Smooth muscle cell (in vitro differentiated cells): Measurements from ENCODE around the gene ANKRD11. TPM values are rescaled to one million over a fixed set of nuclear protein-coding genes. Genes with fewer than 3 reads are reported as not detected.

ENCODE experiments used
- DNase-seq: peaks from one replicate; lab custom pipeline; 2025; ENCODE audit not compliant: unreplicated experiment; lab: John Stamatoyannopoulos, UW
- H2AFZ ChIP-seq: fragments of 200-600 bp; sonication (generic); 2 replicates; pipeline ENCODE4 v1.6.0; 2016; ENCODE audit warnings: antibody characterized with exemption, low read depth, mild to moderate bottlenecking
- H3F3A ChIP-seq: fragments of 200-600 bp; sonication (generic); 2 replicates; pipeline ENCODE4 v1.6.0; 2017; ENCODE audit warnings: antibody characterized with exemption, low read depth
- H3K27ac ChIP-seq: fragments of 200-600 bp; sonication (generic); 2 replicates; pipeline ENCODE4 v1.5.1; 2016; ENCODE audit warnings: low read depth, mild to moderate bottlenecking
- H3K27me3 ChIP-seq: fragments of 200-600 bp; sonication (generic); 2 replicates; pipeline ENCODE4 v1.6.1; 2016; ENCODE audit warnings: low read depth, mild to moderate bottlenecking
- H3K36me3 ChIP-seq: fragments of 200-600 bp; sonication (generic); 2 replicates; pipeline ENCODE4 v1.5.1; 2016; ENCODE audit warnings: low read depth
- H3K4me1 ChIP-seq: fragments of 200-600 bp; sonication (generic); 2 replicates; pipeline ENCODE4 v1.5.1; 2016; ENCODE audit warnings: low read depth
- H3K4me2 ChIP-seq: fragments of 200-600 bp; sonication (generic); 2 replicates; pipeline ENCODE4 v1.6.0; 2016; ENCODE audit warnings: mild to moderate bottlenecking
- H3K4me3 ChIP-seq: fragments of 200-600 bp; sonication (generic); 2 replicates; pipeline ENCODE4 v1.5.1; 2016; ENCODE audit warnings: mild to moderate bottlenecking
- H3K79me2 ChIP-seq: fragments of 200-600 bp; sonication (generic); 2 replicates; pipeline ENCODE4 v1.6.0; 2016; ENCODE audit warnings: low read depth, mild to moderate bottlenecking
- H3K9ac ChIP-seq: fragments of 200-600 bp; sonication (generic); 2 replicates; pipeline ENCODE4 v1.6.0; 2016; ENCODE audit warnings: low read depth
- H3K9me3 ChIP-seq: fragments of 200-600 bp; sonication (generic); replicated peaks from 2 replicates; pipeline ENCODE4 v1.5.1; 2016; ENCODE audit warnings: low read depth
- H4K20me1 ChIP-seq: fragments of 200-600 bp; sonication (generic); 2 replicates; pipeline ENCODE4 v1.6.0; 2016; ENCODE audit warnings: low read depth
- CTCF ChIP-seq: fragments of 200-600 bp; sonication (generic); IDR thresholded peaks from 2 replicates; pipeline ENCODE4 v1.5.1; 2017; ENCODE audit warnings: borderline replicate concordance, mild to moderate bottlenecking, antibody characterized with exemption; ENCODE audit not compliant: insufficient read depth, poor library complexity, severe bottlenecking
- WGBS: methylation state at CpG from one replicate; pipeline ENCODE4 v1.1.7; 2016; ENCODE audit warnings: low lambda C conversion rate; 5-methylcytosine and 5-hydroxymethylcytosine counted together
- polyA plus RNA-seq: library from polyadenylated mRNA; unstranded; fragments of >200 nt; fragmentation: Nextera tagmentation; extraction: Ambion mirVana; gene quantifications from 2 replicates; pipeline ENCODE4 v1.2.1, GENCODE V29; 2016
- total RNA-seq: library from RNA; depleted of rRNA; stranded (reverse); fragments of >200 nt; gene quantifications from 2 replicates; pipeline ENCODE4 v1.2.3, GENCODE V29; 2014

The ANKRD11 gene
- total and polyA plus RNA-seq, 2 experiments from 2014 or later = 31.5 to 105 TPM

- peak overlapping the region; percentile 52 for H3K9ac ChIP-seq
- TF ChIP-seq CTCF = no peak
- H3K27me3 ChIP-seq = no peaks in the 10 kb centered on the region
- H2AFZ ChIP-seq = no peak overlapping the region
- peaks cover 100% of the 10 kb centered on the region for H4K20me1 ChIP-seq
- WGBS = 57% methylated on average over 14 of the region's 14 CpGs
- H3K4me1 ChIP-seq = peaks cover 22% of the 10 kb centered on the region
- no peak for DNase-seq
- H3F3A ChIP-seq = peaks cover 16% of the 10 kb centered on the region
- H3K4me3 ChIP-seq = no peak overlapping the region
- peaks cover 100% of the 10 kb centered on the region for H3K79me2 ChIP-seq
- no peaks in the 10 kb centered on the region for H3K36me3 ChIP-seq
- peak overlapping the region; percentile 89 for H3K27ac ChIP-seq
- peak overlapping the region; percentile 52 for H3K4me2 ChIP-seq
- no peaks in the 10 kb centered on the region for H3K9me3 ChIP-seq
Measured at GRCh38 chr16:89478576-89479221, 11.7 kb downstream of the ANKRD11 start.

- no peak for TF ChIP-seq CTCF
- H3K79me2 ChIP-seq = peaks cover 100% of the 10 kb centered on the region
- peaks cover 100% of the 10 kb centered on the region for H4K20me1 ChIP-seq
Measured at GRCh38 chr16:89476811-89477261, 13.5 kb downstream of the ANKRD11 start.

GRCh38 chr16:89476379-89476778 lies 14.0 kb downstream of the ANKRD11 start:
- Histone ChIP-seq H3K4me1 (peaks cover 18% of the 10 kb centered on the region), H3K36me3 (no peaks in the 10 kb centered on the region), H3K9ac (peak overlapping the region; percentile 29), H3K9me3 (no peaks in the 10 kb centered on the region), H3K4me3 (no peak overlapping the region), H2AFZ (no peak overlapping the region), H3K27me3 (no peaks in the 10 kb centered on the region), H4K20me1 (peaks cover 100% of the 10 kb centered on the region), H3K79me2 (peaks cover 100% of the 10 kb centered on the region), H3K27ac (peak overlapping the region; percentile 89), H3F3A (peaks cover 13% of the 10 kb centered on the region), H3K4me2 (no peak overlapping the region)
- no peak for DNase-seq
- no peak for TF ChIP-seq CTCF
- 75% methylated on average over 5 of the region's 5 CpGs for WGBS

More at GRCh38 chr16:89476811-89477261, 13.5 kb downstream of the ANKRD11 start:
- Histone ChIP-seq H2AFZ (no peak overlapping the region), H3K4me1 (peaks cover 22% of the 10 kb centered on the region), H3F3A (peaks cover 13% of the 10 kb centered on the region), H3K4me2 (no peak overlapping the region), H3K36me3 (no peaks in the 10 kb centered on the region), H3K4me3 (no peak overlapping the region), H3K27ac (peak overlapping the region; percentile 89), H3K27me3 (no peaks in the 10 kb centered on the region), H3K9ac (no peak overlapping the region), H3K9me3 (no peaks in the 10 kb centered on the region)
- DNase-seq = no peak
- WGBS = 85% methylated on average over 10 of the region's 10 CpGs

- no peak for DNase-seq
- Histone ChIP-seq H3K36me3 (no peaks in the 10 kb centered on the region), H3K79me2 (peaks cover 100% of the 10 kb centered on the region), H3K9me3 (no peaks in the 10 kb centered on the region), H3K4me1 (peaks cover 18% of the 10 kb centered on the region), H3K9ac (peak overlapping the region; percentile 42), H3K4me3 (no peak overlapping the region), H3F3A (peaks cover 26% of the 10 kb centered on the region), H3K4me2 (no peak overlapping the region), H2AFZ (no peak overlapping the region), H3K27ac (peak overlapping the region; percentile 89), H3K27me3 (no peaks in the 10 kb centered on the region), H4K20me1 (peaks cover 100% of the 10 kb centered on the region)
- WGBS = 80% methylated on average over 5 of the region's 5 CpGs
- TF ChIP-seq CTCF = no peak
Measured at GRCh38 chr16:89475144-89475543, 15.2 kb downstream of the ANKRD11 start.
